Measurements from ENCODE around the gene TRMT1. TPM values are rescaled to one million over a fixed set of nuclear protein-coding genes. Genes with fewer than 3 reads are reported as not detected.

TRMT1 gene
- total RNA-seq, 8 experiments from 2014 or later: 21.8 to 59.3 (median 34.6) TPM

GRCh38 chr19:13100841-13101589 is 15.5 kb downstream of the TRMT1 start:
- Histone ChIP-seq H3K4me1 (replicated peaks in 1 of 2) (peaks cover 3 to 12% of the 10 kb centered on the region in 2 donors), H3K27ac (no peak overlapping the region), H3K4me3 (no peak overlapping the region)
- in situ Hi-C loops (cut with MboI; ENCODE audit: low pct_unique_long_range_greater_than_20kb in 2 of 9, low sequenced_read_pairs in 9 of 9, unreplicated experiment in 9 of 9): no loop called here
- WGBS, 10 experiments: 68% methylated on average over 3 of the region's 18 CpGs; no CpG with 5 or more reads in 9 of the 10 experiments
- ATAC-seq (replicated peaks in 6 of 8): no peak

GRCh38 chr19:13100031-13100588 is 16.4 kb downstream of the TRMT1 start:
- no peak overlapping the region for H3K4me3 ChIP-seq
- H3K27ac ChIP-seq: no peak overlapping the region
- in situ Hi-C loops (cut with MboI; ENCODE audit: low pct_unique_long_range_greater_than_20kb in 2 of 9, low sequenced_read_pairs in 9 of 9, unreplicated experiment in 9 of 9): no loop called here
- H3K4me1 ChIP-seq (replicated peaks in 1 of 2): peaks cover 6 to 21% of the 10 kb centered on the region in 2 donors
- 62 to 100% (median 80%) methylated on average over 1 to 6 of the region's 12 CpGs; no CpG with 5 or more reads in 6 of the 10 experiments for WGBS, 10 experiments
- no peak for ATAC-seq (replicated peaks in 6 of 8)

GRCh38 chr19:13099073-13099999 is 17.2 kb downstream of the TRMT1 start:
- Histone ChIP-seq H3K4me1 (replicated peaks in 1 of 2) (peaks cover 8 to 29% of the 10 kb centered on the region in 2 donors), H3K4me3 (no peak overlapping the region), H3K27ac (no peak overlapping the region)
- 0 to 50% (median 3%) methylated on average over 2 to 13 of the region's 77 CpGs; no CpG with 5 or more reads in 6 of the 10 experiments for WGBS, 10 experiments
- in situ Hi-C loops (cut with MboI; ENCODE audit: low pct_unique_long_range_greater_than_20kb in 2 of 9, low sequenced_read_pairs in 9 of 9, unreplicated experiment in 9 of 9): loop anchor here (10.0 to 25.0 kb wide), 3 partner anchors 112 to 125 kb away; partner anchors contain the start of gene NFIX (in 2 of the 9)
- ATAC-seq (replicated peaks in 6 of 8): peak in 2 of 8 experiments; percentile 2 to 11

DNA sequence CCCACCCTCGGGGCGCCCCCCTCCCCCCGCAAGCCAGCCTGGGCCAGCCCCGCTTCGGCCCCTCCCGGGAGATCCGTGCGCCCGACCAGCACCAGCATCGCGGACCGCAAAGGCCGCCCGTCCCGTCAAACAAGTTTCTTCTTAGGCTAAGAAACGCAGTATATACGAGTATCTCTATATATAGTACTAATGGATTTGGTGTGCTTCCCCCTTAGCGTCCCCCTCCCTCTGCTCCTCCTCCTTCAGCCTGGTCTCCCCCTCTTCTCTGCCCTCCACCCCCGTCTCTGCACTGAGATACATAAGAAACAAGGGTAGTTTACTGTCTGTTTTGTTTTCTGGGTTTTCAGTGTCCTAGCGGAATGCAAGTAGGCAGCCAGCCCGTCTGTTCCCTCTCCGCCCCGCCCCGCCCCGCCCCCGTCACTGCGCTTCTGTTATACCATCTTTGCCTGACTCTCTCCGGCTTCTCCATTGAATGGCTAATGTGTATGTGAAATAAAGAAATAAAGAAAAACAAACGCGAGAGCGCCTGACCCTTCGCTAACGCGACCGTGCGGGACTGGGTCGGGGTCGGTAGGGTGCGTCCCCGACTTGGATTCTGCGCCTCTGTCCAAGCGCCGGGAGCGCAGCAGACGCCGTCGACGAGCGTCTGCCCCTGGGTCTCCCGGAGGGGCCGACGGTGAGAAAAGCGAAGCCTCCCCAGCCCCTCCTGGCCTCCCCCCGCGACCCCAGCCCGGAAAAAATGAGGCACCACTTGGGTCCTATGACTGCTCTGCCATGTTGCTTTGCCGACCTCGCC is 18.1 kb downstream of the TRMT1 start:
- H3K4me1 ChIP-seq (replicated peaks in 1 of 2): peaks cover 8 to 35% of the 10 kb centered on the region in 2 donors
- ATAC-seq (replicated peaks in 6 of 8): peak in 1 of 8 experiments; percentile 1
- no peak overlapping the region for H3K4me3 ChIP-seq
- in situ Hi-C loops (cut with MboI; ENCODE audit: low pct_unique_long_range_greater_than_20kb in 2 of 9, low sequenced_read_pairs in 9 of 9, unreplicated experiment in 9 of 9): loop anchor here (10.0 to 25.0 kb wide), 3 partner anchors 111 to 124 kb away; partner anchors contain the start of gene NFIX (in 2 of the 9)
- WGBS, 10 experiments: 0 to 8% methylated on average over 3 to 5 of the region's 58 CpGs; no CpG with 5 or more reads in 8 of the 10 experiments
- H3K27ac ChIP-seq: no peak overlapping the region

- in situ Hi-C loops (cut with MboI; ENCODE audit: low pct_unique_long_range_greater_than_20kb in 2 of 9, low sequenced_read_pairs in 9 of 9, unreplicated experiment in 9 of 9): loop anchor here (10.0 to 25.0 kb wide), 3 partner anchors 110 to 123 kb away; partner anchors contain the start of gene NFIX (in 2 of the 9)
- Histone ChIP-seq H3K27ac (no peak overlapping the region), H3K4me3 (no peak overlapping the region), H3K4me1 (replicated peaks in 1 of 2) (peaks cover 8 to 40% of the 10 kb centered on the region in 2 donors)
- no peak for ATAC-seq (replicated peaks in 6 of 8)
- WGBS, 10 experiments: 0 to 81% (median 15%) methylated on average over 1 to 12 of the region's 69 CpGs; no CpG with 5 or more reads in 4 of the 10 experiments
Measured at GRCh38 chr19:13097463-13098258, 18.9 kb downstream of the TRMT1 start.

DNA sequence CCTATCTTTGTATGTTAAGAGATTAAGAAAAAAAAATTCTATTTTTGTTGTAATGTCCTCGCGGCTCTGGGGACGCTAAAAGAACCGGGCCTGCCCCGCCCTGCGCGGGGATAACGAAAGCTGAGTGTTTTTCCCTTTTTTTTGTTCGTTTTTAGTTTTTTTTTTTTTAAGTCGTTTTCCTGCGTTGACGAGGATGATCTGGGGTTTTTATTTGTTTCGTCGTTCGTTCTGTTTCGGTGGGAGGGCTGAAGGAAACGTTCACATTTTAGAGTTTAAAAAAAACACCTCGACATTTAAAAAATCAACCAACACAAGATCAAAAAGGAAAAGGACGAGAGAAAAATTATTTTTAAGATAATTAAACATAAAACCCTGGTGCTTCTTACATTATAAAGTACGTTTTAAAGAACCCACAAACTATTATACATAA is 19.5 kb downstream of the TRMT1 start:
- ATAC-seq (replicated peaks in 6 of 8): no peak
- in situ Hi-C loops (cut with MboI; ENCODE audit: low pct_unique_long_range_greater_than_20kb in 2 of 9, low sequenced_read_pairs in 9 of 9, unreplicated experiment in 9 of 9): loop anchor here (10.0 to 25.0 kb wide), 3 partner anchors 110 to 122 kb away; partner anchors contain the start of gene NFIX (in 2 of the 9)
- Histone ChIP-seq H3K4me3 (no peak overlapping the region), H3K4me1 (replicated peaks in 1 of 2) (peaks cover 14 to 41% of the 10 kb centered on the region in 2 donors), H3K27ac (no peak overlapping the region)
- 0 to 76% (median 5%) methylated on average over 4 to 20 of the region's 20 CpGs for WGBS, 10 experiments

GRCh38 chr19:13095934-13096927 is 20.3 kb downstream of the TRMT1 start:
- 0% methylated on average over 1 of the region's 44 CpGs; no CpG with 5 or more reads in 8 of the 10 experiments for WGBS, 10 experiments
- in situ Hi-C loops (cut with MboI; ENCODE audit: low pct_unique_long_range_greater_than_20kb in 2 of 9, low sequenced_read_pairs in 9 of 9, unreplicated experiment in 9 of 9): loop anchor here (10.0 to 25.0 kb wide), 3 partner anchors 109 to 121 kb away; partner anchors contain the start of gene NFIX (in 2 of the 9)
- Histone ChIP-seq H3K4me3 (no peak overlapping the region), H3K4me1 (replicated peaks in 1 of 2) (peaks cover 22 to 50% of the 10 kb centered on the region in 2 donors), H3K27ac (no peak overlapping the region)
- ATAC-seq (replicated peaks in 6 of 8): no peak

DNA sequence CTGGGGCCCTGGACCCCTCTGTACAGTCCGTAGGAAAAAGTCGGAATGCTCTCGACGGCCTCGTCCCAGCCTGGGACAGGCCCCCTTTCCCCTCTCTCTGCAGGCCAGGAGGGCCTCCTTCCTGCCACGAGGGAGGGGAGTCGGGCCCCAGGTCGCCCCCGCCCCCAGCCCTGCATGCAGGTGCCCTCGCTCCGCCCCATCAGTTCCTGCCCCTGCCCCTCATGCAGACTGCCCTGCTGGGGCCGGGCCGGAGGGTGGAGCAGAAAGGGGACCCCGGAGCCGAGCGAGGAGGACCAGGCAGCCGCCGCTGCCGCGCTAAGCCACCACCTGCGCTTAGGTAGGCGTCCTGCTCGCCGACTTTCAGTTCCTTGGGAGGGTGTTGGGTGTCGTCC is 21.2 kb downstream of the TRMT1 start:
- no peak overlapping the region for H3K27ac ChIP-seq
- peak in 2 of 8 experiments; percentile 6 to 8 for ATAC-seq (replicated peaks in 6 of 8)
- H3K4me3 ChIP-seq: no peak overlapping the region
- in situ Hi-C loops (cut with MboI; ENCODE audit: low pct_unique_long_range_greater_than_20kb in 2 of 9, low sequenced_read_pairs in 9 of 9, unreplicated experiment in 9 of 9): loop anchor here (10.0 to 25.0 kb wide), 3 partner anchors 108 to 121 kb away; partner anchors contain the start of gene NFIX (in 2 of the 9)
- no CpG with 5 or more reads among the region's 25 CpGs for WGBS, 10 experiments
- H3K4me1 ChIP-seq (replicated peaks in 1 of 2): peaks cover 22 to 56% of the 10 kb centered on the region in 2 donors

- Histone ChIP-seq H3K27ac (no peak overlapping the region), H3K4me3 (no peak overlapping the region), H3K4me1 (replicated peaks in 1 of 2) (peaks cover 22 to 56% of the 10 kb centered on the region in 2 donors)
- ATAC-seq (replicated peaks in 6 of 8): peak in 5 of 8 experiments; percentile 7 to 18 (median 14)
- WGBS, 10 experiments: 0 to 60% methylated on average over 2 to 10 of the region's 16 CpGs; no CpG with 5 or more reads in 8 of the 10 experiments
- in situ Hi-C loops (cut with MboI; ENCODE audit: low pct_unique_long_range_greater_than_20kb in 2 of 9, low sequenced_read_pairs in 9 of 9, unreplicated experiment in 9 of 9): loop anchor here (10.0 to 25.0 kb wide), 3 partner anchors 108 to 120 kb away; partner anchors contain the start of gene NFIX (in 2 of the 9)
Measured at GRCh38 chr19:13094771-13095392, 21.7 kb downstream of the TRMT1 start.

GRCh38 chr19:13094106-13094504 is 22.4 kb downstream of the TRMT1 start:
- H3K27ac ChIP-seq: no peak overlapping the region
- in situ Hi-C loops (cut with MboI; ENCODE audit: low pct_unique_long_range_greater_than_20kb in 2 of 9, low sequenced_read_pairs in 9 of 9, unreplicated experiment in 9 of 9): loop anchor here (10.0 to 25.0 kb wide), 3 partner anchors 107 to 119 kb away; partner anchors contain the start of gene NFIX (in 2 of the 9)
- WGBS, 10 experiments: no CpG with 5 or more reads among the region's 5 CpGs
- H3K4me1 ChIP-seq (replicated peaks in 1 of 2): peaks cover 22 to 56% of the 10 kb centered on the region in 2 donors
- no peak overlapping the region for H3K4me3 ChIP-seq
- peak in 3 of 8 experiments; percentile 2 to 18 (median 6) for ATAC-seq (replicated peaks in 6 of 8)

Measured in motor neuron (in vitro differentiated cells).